M059J (cell line): ENCODE data around the gene ANO9. TPM values are rescaled to one million over a fixed set of nuclear protein-coding genes. Genes with fewer than 3 reads are reported as not detected.
"Not testable (repeated sequence)": the region's sequence is repeated elsewhere in the genome, so short reads cannot be mapped to it uniquely, and the experiment has no call there.

Experiments used
- DNase-seq: peaks from one replicate; pipeline ENCODE4 v3.0.0-alpha.2; 2012; ENCODE audit warnings: low read depth
- total RNA-seq: library from RNA; depleted of rRNA; stranded (reverse); fragments of >200 nt; shearing (Covaris generic); gene quantifications from 2 replicates; pipeline ENCODE4 v1.2.3, GENCODE V29; 2014

ANO9 gene
- total RNA-seq, 1 experiment from 2014 or later = 0.20 TPM

- DNase-seq = no peak
Measured at GRCh38 chr11:452203-452744, 10.5 kb upstream of the ANO9 start.

- DNase-seq = no peak
Measured at GRCh38 chr11:451738-452137, 9.9 kb upstream of the ANO9 start.

GRCh38 chr11:450809-451451 is 9.1 kb upstream of the ANO9 start:
- DNase-seq = peak; percentile 78

GRCh38 chr11:449889-450808 is 8.3 kb upstream of the ANO9 start, which contains the start of gene PTDSS2:
TSS of gene PTDSS2 (plus strand) at chr11:450279. CDS start at chr11:450456, 177 bp downstream.
- DNase-seq = peak; percentile 94

- peak; percentile 88 for DNase-seq
Measured at GRCh38 chr11:447923-448731, 6.3 kb upstream of the ANO9 start.

GRCh38 chr11:446891-447290 is 5.1 kb upstream of the ANO9 start:
- DNase-seq = no peak

GRCh38 chr11:445765-446588 is 4.2 kb upstream of the ANO9 start:
- no peak for DNase-seq

GRCh38 chr11:444396-445144 is 2.8 kb upstream of the ANO9 start:
- no peak for DNase-seq

GRCh38 chr11:443542-444199 is 1.9 kb upstream of the ANO9 start:
- peak; percentile 53 for DNase-seq

GRCh38 chr11:442611-443081 is 835 bp upstream of the ANO9 start:
- DNase-seq = no peak

- no peak for DNase-seq
Measured at GRCh38 chr11:441043-441417, 781 bp downstream of the ANO9 start.

- DNase-seq = peak; percentile 24
Measured at GRCh38 chr11:440065-441042, 1.5 kb downstream of the ANO9 start.

GRCh38 chr11:439315-440064 is 2.3 kb downstream of the ANO9 start:
- DNase-seq = no peak

GRCh38 chr11:438101-438844 is 3.5 kb downstream of the ANO9 start:
- no peak for DNase-seq

- no peak for DNase-seq
Measured at GRCh38 chr11:437228-437870, 4.5 kb downstream of the ANO9 start.

- not testable (repeated sequence) for DNase-seq
Measured at GRCh38 chr11:434999-435740, 6.6 kb downstream of the ANO9 start.
